ENCODE data around the gene PADI3. TPM values are rescaled to one million over a fixed set of nuclear protein-coding genes. Genes with fewer than 3 reads are reported as not detected.
A peak's percentile ranks its signal among the peaks of the same experiment; 100 is the strongest.

The PADI3 gene
- total and polyA plus RNA-seq, 9 of the 15 experiments (the other 6 are each of a cell fraction or from before 2014, with no cell fraction given): not detected

DNA sequence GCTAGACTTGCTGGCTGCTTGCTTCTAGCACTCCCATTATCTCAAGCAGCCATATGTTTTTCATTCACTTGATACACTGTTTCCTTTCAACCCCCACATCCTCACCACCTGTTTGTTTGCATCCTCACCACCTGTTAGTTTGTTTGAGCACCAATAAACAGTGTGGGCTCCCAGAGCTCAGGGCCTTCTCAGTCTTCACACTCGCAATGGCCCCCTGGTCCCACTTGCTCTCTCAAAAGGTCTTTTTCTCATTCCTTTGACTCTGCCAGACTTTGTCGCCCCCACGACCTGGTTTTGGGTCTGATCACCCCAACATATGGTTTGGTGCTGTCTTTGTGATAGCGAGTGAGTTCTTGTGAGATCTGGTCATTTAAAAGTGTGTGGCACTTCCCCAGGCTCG, 52.9 kb downstream of the PADI3 start (continued):
- TF ChIP-seq, protein P1, sequence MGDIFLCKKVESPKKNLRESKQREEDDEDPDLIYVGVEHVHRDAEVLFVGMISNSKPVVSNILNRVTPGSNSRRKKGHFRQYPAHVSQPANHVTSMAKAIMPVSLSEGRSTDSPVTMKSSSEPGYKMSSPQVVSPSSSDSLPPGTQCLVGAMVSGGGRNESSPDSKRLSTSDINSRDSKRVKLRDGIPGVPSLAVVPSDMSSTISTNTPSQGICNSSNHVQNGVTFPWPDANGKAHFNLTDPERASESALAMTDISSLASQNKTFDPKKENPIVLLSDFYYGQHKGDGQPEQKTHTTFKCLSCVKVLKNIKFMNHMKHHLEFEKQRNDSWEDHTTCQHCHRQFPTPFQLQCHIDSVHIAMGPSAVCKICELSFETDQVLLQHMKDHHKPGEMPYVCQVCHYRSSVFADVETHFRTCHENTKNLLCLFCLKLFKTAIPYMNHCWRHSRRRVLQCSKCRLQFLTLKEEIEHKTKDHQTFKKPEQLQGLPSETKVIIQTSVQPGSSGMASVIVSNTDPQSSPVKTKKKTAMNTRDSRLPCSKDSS (IDR thresholded peaks at IDR 0.05; ENCODE audit: low read depth, partially characterized antibody): peak; percentile 90
- TF ChIP-seq CBX3 (IDR thresholded peaks at IDR 0.05; ENCODE audit: borderline replicate concordance in 1 of 2, low read length in 2 of 2) (peak in 1 of 2 experiments; percentile 97; a peak in 2 of 3 replicates), TFAM (CRISPR knock-in tag; conservative IDR thresholded peaks at IDR 0.05) (no peak), ZNF583 (CRISPR knock-in tag; IDR thresholded peaks at IDR 0.05) (no peak), ARID2 (IDR thresholded peaks at IDR 0.05) (no peak), CBX5 (IDR thresholded peaks at IDR 0.05; ENCODE audit: borderline replicate concordance, low read depth) (peak; percentile 93), CBX1 (IDR thresholded peaks at IDR 0.05; ENCODE audit: low read depth) (peak; percentile 80), SREBF2 (CRISPR knock-in tag; IDR thresholded peaks at IDR 0.05) (no peak)

DNA sequence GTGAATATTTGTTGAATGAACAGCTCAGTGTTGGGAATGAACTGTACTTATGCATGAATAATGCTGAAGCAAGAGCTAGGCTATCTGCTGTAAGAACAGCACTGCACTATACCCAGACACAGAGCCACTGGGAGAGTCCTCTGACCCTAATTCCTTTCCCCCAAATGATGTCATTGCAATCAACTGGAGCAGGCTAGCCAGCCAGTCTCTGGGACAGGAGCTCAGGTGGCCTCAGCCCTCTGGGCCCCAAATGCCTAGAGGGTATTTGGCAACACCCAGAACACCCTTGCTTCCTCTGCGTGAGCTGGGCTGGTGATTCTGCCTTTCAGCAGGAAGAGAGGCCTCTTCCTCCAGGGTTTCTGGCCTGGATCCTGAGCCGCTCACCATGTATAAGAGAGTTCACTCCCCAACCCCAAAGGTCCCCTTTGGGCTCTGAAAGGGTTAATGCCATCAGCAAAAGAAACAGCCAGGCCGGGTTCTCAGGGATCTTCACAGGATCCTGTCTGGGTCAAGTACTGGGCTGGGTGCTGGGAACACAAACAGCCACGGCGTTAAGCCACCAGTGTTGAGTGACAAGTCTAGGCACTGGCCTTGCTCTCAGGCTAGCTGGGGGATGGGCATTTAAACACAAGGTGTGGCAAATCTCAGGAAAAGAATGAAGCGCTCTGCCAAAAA, 55.4 kb downstream of the PADI3 start:
- Histone ChIP-seq H3K27me3 (ENCODE audit: control insufficient read depth in 2 of 2, insufficient read depth in 2 of 2, low read length in 2 of 2) (peaks cover 6 to 29% of the 10 kb centered on the region in 2 experiments; a peak in 4 of 5 replicates), H3K9ac (ENCODE audit: insufficient read depth in 1 of 2, low read depth in 2 of 2, low read length in 2 of 2) (no peak overlapping the region), H3K4me3 (no peak overlapping the region), H3K4me1 (replicated peaks in 1 of 2; ENCODE audit: control insufficient read depth in 2 of 2, insufficient read depth in 2 of 2, low read length in 2 of 2) (peaks cover 10 to 13% of the 10 kb centered on the region in 2 experiments), H3K9me1 (ENCODE audit: control insufficient read depth, insufficient read depth, low read length) (peaks cover 4% of the 10 kb centered on the region), H3K79me2 (ENCODE audit: control insufficient read depth, insufficient read depth, low read length) (no peaks in the 10 kb centered on the region), H3K9me3 (replicated peaks; ENCODE audit: control insufficient read depth, insufficient read depth, low read depth, low read length) (0 out of 2 replicates have a peak, but pooled peaks cover 3% of the 10 kb centered on the region), H3K4me2 (ENCODE audit: insufficient read depth, low read length) (no peak overlapping the region), H3K36me3 (ENCODE audit: control insufficient read depth, insufficient read depth, low read length) (no peaks in the 10 kb centered on the region), H4K20me1 (replicated peaks; ENCODE audit: control insufficient read depth, insufficient read depth, low read length) (no peaks in the 10 kb centered on the region; the same call in 1 of the 2 replicates), H2AFZ (ENCODE audit: low read depth, low read length) (no peak overlapping the region), H3K27ac (ENCODE audit: extremely low read depth, low read depth, low read length) (no peak overlapping the region)
- in situ Hi-C loops (cut with MboI): no loop called here
- WGBS (ENCODE audit: insufficient coverage, low coverage, missing lambda C conversion rate): 0% methylated on average over 6 of the region's 6 CpGs
- DNase-seq (ENCODE audit: extremely low read depth in 1 of 4, low spot score in 3 of 4): no peak
- ATAC-seq: no peak
- ChIA-PET CTCF (ENCODE audit: low intra/inter-chr PET ratio) (no interaction called here), POLR2A (interaction anchor here (0.6 to 1.1 kb wide), 2 partner anchors 15 to 92 kb away, joined by 3 read pairs; no protein-coding TSS in a partner anchor)
- intact Hi-C loops (cut with micrococcal nuclease): no loop called here
- TF ChIP-seq POLR2A (conservative IDR thresholded peaks at IDR 0.05): no peak
- no peak for TF ChIP-seq NCOA6 (IDR thresholded peaks at IDR 0.05)
- TF ChIP-seq, protein P2, sequence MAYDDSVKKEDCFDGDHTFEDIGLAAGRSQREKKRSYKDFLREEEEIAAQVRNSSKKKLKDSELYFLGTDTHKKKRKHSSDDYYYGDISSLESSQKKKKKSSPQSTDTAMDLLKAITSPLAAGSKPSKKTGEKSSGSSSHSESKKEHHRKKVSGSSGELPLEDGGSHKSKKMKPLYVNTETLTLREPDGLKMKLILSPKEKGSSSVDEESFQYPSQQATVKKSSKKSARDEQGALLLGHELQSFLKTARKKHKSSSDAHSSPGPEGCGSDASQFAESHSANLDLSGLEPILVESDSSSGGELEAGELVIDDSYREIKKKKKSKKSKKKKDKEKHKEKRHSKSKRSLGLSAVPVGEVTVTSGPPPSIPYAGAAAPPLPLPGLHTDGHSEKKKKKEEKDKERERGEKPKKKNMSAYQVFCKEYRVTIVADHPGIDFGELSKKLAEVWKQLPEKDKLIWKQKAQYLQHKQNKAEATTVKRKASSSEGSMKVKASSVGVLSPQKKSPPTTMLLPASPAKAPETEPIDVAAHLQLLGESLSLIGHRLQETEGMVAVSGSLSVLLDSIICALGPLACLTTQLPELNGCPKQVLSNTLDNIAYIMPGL (CRISPR knock-in tag; IDR thresholded peaks at IDR 0.05): no peak
- no peak for TF ChIP-seq MBD2 (IDR thresholded peaks at IDR 0.05; ENCODE audit: borderline replicate concordance, low read depth)
- TF ChIP-seq POLR2AphosphoS5 (IDR thresholded peaks at IDR 0.05; ENCODE audit: control insufficient read depth, insufficient read depth, low read depth, low read length): no peak
- no peak for TF ChIP-seq EP300 (IDR thresholded peaks at IDR 0.05; ENCODE audit: low read length)
- TF ChIP-seq, protein P3, sequence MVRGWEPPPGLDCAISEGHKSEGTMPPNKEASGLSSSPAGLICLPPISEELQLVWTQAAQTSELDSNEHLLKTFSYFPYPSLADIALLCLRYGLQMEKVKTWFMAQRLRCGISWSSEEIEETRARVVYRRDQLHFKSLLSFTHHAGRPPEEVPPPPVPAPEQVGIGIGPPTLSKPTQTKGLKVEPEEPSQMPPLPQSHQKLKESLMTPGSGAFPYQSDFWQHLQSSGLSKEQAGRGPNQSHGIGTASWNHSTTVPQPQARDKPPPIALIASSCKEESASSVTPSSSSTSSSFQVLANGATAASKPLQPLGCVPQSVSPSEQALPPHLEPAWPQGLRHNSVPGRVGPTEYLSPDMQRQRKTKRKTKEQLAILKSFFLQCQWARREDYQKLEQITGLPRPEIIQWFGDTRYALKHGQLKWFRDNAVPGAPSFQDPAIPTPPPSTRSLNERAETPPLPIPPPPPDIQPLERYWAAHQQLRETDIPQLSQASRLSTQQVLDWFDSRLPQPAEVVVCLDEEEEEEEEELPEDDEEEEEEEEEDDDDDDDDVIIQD (CRISPR knock-in tag; IDR thresholded peaks at IDR 0.05): no peak
- FAIRE-seq: no peak
- no TSS peak for BruUV-seq (replicated peaks)
